Spleen (tissue), 11 donors: ENCODE measurements around the gene NAA80. TPM values are rescaled to one million over a fixed set of nuclear protein-coding genes. Genes with fewer than 3 reads are reported as not detected.

Experiments used
- DNase-seq: peaks from one replicate; pipeline ENCODE4 v3.0.0-alpha.2; 2020
- H3K27ac ChIP-seq, 8 donors: fragments of 200-600 bp; sonication (generic) in 7 of 8; 1 replicate in 4 of 8; 2 replicates in 4 of 8; pipeline versions ENCODE4 v1.5.0 to v1.8.0; 2016 to 2021; ENCODE audit warnings: inconsistent platforms in 4 of 8, mild to moderate bottlenecking in 4 of 8, moderate library complexity in 1 of 8
- H3K27me3 ChIP-seq, 7 donors: fragments of 200-600 bp; sonication (generic) in 6 of 7; replicated peaks in 1 of 7; 1 replicate in 4 of 7; 2 replicates in 3 of 7; pipeline versions ENCODE4 v1.5.0 to v1.8.0; 2016 to 2021; ENCODE audit warnings: inconsistent platforms in 3 of 7, mild to moderate bottlenecking in 1 of 7
- H3K36me3 ChIP-seq, 6 donors: fragments of 200-600 bp; sonication (generic) in 5 of 6; 1 replicate in 4 of 6; 2 replicates in 2 of 6; pipeline versions ENCODE4 v1.5.0 to v1.8.0; 2016 to 2021; ENCODE audit warnings: inconsistent platforms in 2 of 6
- H3K4me1 ChIP-seq, 6 donors: fragments of 200-600 bp; sonication (generic) in 5 of 6; 1 replicate in 3 of 6; 2 replicates in 3 of 6; pipeline versions ENCODE4 v1.5.0 to v1.8.0; 2016 to 2021; ENCODE audit warnings: inconsistent platforms in 3 of 6
- H3K4me3 ChIP-seq, 8 donors: fragments of 200-600 bp; sonication (generic) in 7 of 8; 1 replicate in 4 of 8; 2 replicates in 4 of 8; pipeline versions ENCODE4 v1.5.0 to v1.8.0; 2016 to 2021; ENCODE audit warnings: inconsistent platforms in 4 of 8, mild to moderate bottlenecking in 4 of 8, moderate library complexity in 2 of 8
- H3K9me3 ChIP-seq, 8 donors: fragments of 200-600 bp; sonication (generic) in 7 of 8; 1 replicate in 4 of 8; 2 replicates in 4 of 8; pipeline versions ENCODE4 v1.5.0 to v1.8.0; 2016 to 2021; ENCODE audit warnings: inconsistent platforms in 4 of 8
- POLR2A ChIP-seq, 3 donors: fragments of 450-650 bp; IDR thresholded peaks; one replicate each; pipeline ENCODE4 v1.5.1; 2017; ENCODE audit warnings: antibody characterized with exemption in 3 of 3, mild to moderate bottlenecking in 1 of 3
- POLR2AphosphoS5 ChIP-seq, 3 donors: sonication (generic); formaldehyde crosslinking; IDR thresholded peaks; one replicate each; pipeline ENCODE4 v1.5.1; 2017; ENCODE audit warnings: antibody characterized with exemption in 3 of 3
- WGBS, 5 donors: extraction: QIAGEN DNeasy Blood & Tissue Kit in 3 of 5; methylation state at CpG; one replicate each; pipeline versions ENCODE4 v1.1.5 to v1.1.7; 2013 to 2018; 5-methylcytosine and 5-hydroxymethylcytosine counted together
- intact Hi-C: fragments of 100-400 bp; cut with DNase I; formaldehyde crosslinking; loops from one replicate; pipeline ENCODE4 v1.15.0; 2023; ENCODE audit warnings: low total_unique reads
- polyA plus RNA-seq, 3 donors: library from polyadenylated mRNA; stranded (reverse); fragments of 200-250 nt; gene quantifications; one replicate each; pipeline ENCODE4 v1.2.1, GENCODE V29; 2013
- total RNA-seq, 7 donors: library from RNA; depleted of rRNA in 3 of 7; stranded (reverse); fragments of >200 nt in 3 of 7; fragmentation: NEBNext Ultra II Directional in 4 of 7; extraction: Animal tissue kit (Norgen Biotek cat#: 25700) in 4 of 7; gene quantifications; one replicate each; pipeline versions ENCODE4 v1.1.0 to v1.2.1, GENCODE V29; 2016 to 2021
- TF ChIP-seq, protein P1 (sequence below), 11 experiments: fragments of 200-600 bp in 7 of 11; fragments of 450-650 bp in 4 of 11; sonication (generic) in 4 of 11; IDR thresholded peaks in 8 of 11; conservative IDR thresholded peaks in 3 of 11; 1 replicate in 7 of 11; 2 replicates in 4 of 11; pipeline versions ENCODE4 v1.4.0 to v1.8.0; 2016 to 2021; ENCODE audit warnings: antibody characterized with exemption in 11 of 11, inconsistent platforms in 4 of 11, mild to moderate bottlenecking in 1 of 11
- donor health status: healthy with polysubstance abuse.
- donor health status: DM: no; HTN: no; CAD: no; lungs with moderate emphysema.
- donor health status: DM: no; HTN: no; CAD: no.
- donor health status: Bipolar disorder and iron deficiency.
- donor health status: healthy.
- donor health status: DM: no; HTN: no; CAD: no.
- donor health status: DM: yes; HTN: yes; CAD: no.

NAA80 gene
- total and polyA plus RNA-seq, 10 donors, result 7.8 to 15.5 (median 12.8) TPM

- peak overlapping the region in 3 of 8 donors; percentile 20 to 63 (median 60) for H3K27ac ChIP-seq
- no peak for DNase-seq
- 81 to 96% (median 90%) methylated on average over 7 to 8 of the region's 8 CpGs for WGBS, 5 donors
- intact Hi-C loops, result loop anchor here (5.0 to 10.0 kb wide), 2 partner anchors 43 to 145 kb away; no protein-coding TSS in a partner anchor
- H3K36me3 ChIP-seq, result no peaks in the 10 kb centered on the region
- H3K4me1 ChIP-seq, result peaks cover 12 to 76% (median 49%) of the 10 kb centered on the region in 6 donors
- TF ChIP-seq, protein P1, sequence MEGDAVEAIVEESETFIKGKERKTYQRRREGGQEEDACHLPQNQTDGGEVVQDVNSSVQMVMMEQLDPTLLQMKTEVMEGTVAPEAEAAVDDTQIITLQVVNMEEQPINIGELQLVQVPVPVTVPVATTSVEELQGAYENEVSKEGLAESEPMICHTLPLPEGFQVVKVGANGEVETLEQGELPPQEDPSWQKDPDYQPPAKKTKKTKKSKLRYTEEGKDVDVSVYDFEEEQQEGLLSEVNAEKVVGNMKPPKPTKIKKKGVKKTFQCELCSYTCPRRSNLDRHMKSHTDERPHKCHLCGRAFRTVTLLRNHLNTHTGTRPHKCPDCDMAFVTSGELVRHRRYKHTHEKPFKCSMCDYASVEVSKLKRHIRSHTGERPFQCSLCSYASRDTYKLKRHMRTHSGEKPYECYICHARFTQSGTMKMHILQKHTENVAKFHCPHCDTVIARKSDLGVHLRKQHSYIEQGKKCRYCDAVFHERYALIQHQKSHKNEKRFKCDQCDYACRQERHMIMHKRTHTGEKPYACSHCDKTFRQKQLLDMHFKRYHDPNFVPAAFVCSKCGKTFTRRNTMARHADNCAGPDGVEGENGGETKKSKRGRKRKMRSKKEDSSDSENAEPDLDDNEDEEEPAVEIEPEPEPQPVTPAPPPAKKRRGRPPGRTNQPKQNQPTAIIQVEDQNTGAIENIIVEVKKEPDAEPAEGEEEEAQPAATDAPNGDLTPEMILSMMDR (IDR thresholded peaks at IDR 0.05 in 8 of 11, conservative IDR thresholded peaks at IDR 0.05 in 3 of 11), result no peak
- TF ChIP-seq POLR2A (IDR thresholded peaks at IDR 0.05), result no peak
- peaks cover 0 to 45% (median 19%) of the 10 kb centered on the region in 7 donors for H3K27me3 ChIP-seq
- H3K9me3 ChIP-seq, result no peaks in the 10 kb centered on the region
- H3K4me3 ChIP-seq, result no peak overlapping the region
Measured at GRCh38 chr3:50269977-50270413, 29.2 kb downstream of the NAA80 start.

GRCh38 chr3:50269460-50269859, 29.7 kb downstream of the NAA80 start:
- Histone ChIP-seq H3K36me3 (no peaks in the 10 kb centered on the region), H3K4me3 (no peak overlapping the region), H3K9me3 (no peaks in the 10 kb centered on the region), H3K27me3 (peaks cover 0 to 39% (median 14%) of the 10 kb centered on the region in 7 donors), H3K4me1 (peaks cover 10 to 76% (median 44%) of the 10 kb centered on the region in 6 donors), H3K27ac (peak overlapping the region in 6 of 8 donors; percentile 20 to 63 (median 58))
- TF ChIP-seq POLR2A (IDR thresholded peaks at IDR 0.05) (no peak), POLR2AphosphoS5 (IDR thresholded peaks at IDR 0.05) (no peak)
- TF ChIP-seq, protein P1 (IDR thresholded peaks at IDR 0.05 in 8 of 11, conservative IDR thresholded peaks at IDR 0.05 in 3 of 11), result no peak
- intact Hi-C loops, result no loop called here
- 69 to 79% (median 71%) methylated on average over 4 of the region's 4 CpGs for WGBS, 5 donors
- no peak for DNase-seq

DNA sequence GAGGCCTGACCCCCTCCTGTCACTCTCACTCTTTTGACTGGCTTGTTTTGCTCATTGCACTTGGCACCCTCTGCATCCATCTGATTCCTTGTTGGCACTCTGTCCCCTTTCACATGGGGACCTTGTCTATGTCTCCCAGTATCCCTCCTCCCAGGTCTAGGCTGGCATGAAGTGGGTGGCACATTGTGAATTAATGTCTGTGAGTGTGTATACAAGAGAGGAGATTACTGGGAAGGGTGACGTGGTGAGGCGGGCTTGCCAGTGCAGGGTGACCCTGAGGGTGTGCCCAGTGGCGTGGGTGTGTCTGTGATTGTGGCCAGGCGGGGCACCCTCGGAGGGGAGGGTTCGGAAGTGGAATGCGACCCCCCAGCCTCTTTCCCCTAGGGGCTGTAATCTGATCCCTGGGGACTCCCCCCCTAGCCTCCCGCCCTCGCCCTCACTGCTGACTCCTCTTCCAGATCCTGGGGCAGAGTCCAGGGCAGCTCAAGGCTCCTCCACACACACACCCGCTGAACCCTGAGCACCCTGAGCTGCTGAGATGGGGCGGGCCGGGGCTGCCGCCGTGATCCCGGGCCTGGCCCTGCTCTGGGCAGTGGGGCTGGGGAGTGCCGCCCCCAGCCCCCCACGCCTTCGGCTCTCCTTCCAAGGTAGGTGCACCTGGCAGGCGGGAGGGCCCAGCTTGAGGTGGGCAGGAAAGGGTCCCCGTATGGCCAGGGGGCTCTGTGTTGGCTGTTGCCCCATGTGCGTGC, 30.3 kb downstream of the NAA80 start, which contains the start of gene SEMA3B:
TSS of gene SEMA3B (plus strand) at position 445 of the 749 bp plus-strand sequence. CDS start at position 539, 94 bp downstream.
- Histone ChIP-seq H3K27me3 (peaks cover 0 to 33% (median 9%) of the 10 kb centered on the region in 7 donors), H3K36me3 (no peaks in the 10 kb centered on the region), H3K27ac (peak within 1 kb of the TSS in 6 of 8 donors; percentile 59 to 84 (median 74)), H3K9me3 (no peaks in the 10 kb centered on the region), H3K4me3 (peak within 1 kb of the TSS in 2 of 8 donors; percentile 5 to 50), H3K4me1 (peaks cover 10 to 76% (median 43%) of the 10 kb centered on the region in 6 donors)
- no peak for DNase-seq
- intact Hi-C loops, result no loop called here
- peak in 2 of 3 donors; percentile 24 to 69 for TF ChIP-seq POLR2AphosphoS5 (IDR thresholded peaks at IDR 0.05)
- TF ChIP-seq, protein P1 (IDR thresholded peaks at IDR 0.05 in 8 of 11, conservative IDR thresholded peaks at IDR 0.05 in 3 of 11), result no peak
- no peak for TF ChIP-seq POLR2A (IDR thresholded peaks at IDR 0.05)
- WGBS, 5 donors, result 53 to 81% (median 69%) methylated on average over 13 to 21 of the region's 21 CpGs

DNA sequence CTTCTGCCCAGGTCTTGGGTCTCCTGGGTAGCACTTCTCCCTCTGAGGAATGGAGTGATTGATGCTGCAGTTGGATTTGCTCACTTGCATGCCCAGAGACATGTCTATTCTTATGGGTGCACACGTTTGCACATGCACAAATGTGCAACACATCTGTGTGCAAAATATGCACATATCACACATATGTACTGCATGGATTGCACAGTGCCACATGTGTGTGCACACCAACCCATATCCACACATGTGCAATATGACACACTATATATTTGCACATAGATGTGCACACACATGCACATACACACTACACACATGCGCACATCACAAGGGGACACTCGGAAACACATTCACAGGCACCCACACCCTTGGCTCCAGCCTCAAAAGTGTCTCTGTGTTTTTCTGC, 30.9 kb downstream of the NAA80 start:
- H3K4me1 ChIP-seq, result peaks cover 8 to 76% (median 39%) of the 10 kb centered on the region in 6 donors
- intact Hi-C loops, result no loop called here
- H3K27me3 ChIP-seq, result peaks cover 0 to 27% (median 3%) of the 10 kb centered on the region in 7 donors
- no peaks in the 10 kb centered on the region for H3K9me3 ChIP-seq
- H3K4me3 ChIP-seq, result no peak overlapping the region
- no peak for DNase-seq
- TF ChIP-seq, protein P1 (IDR thresholded peaks at IDR 0.05 in 8 of 11, conservative IDR thresholded peaks at IDR 0.05 in 3 of 11), result no peak
- no peak for TF ChIP-seq POLR2AphosphoS5 (IDR thresholded peaks at IDR 0.05)
- no peak for TF ChIP-seq POLR2A (IDR thresholded peaks at IDR 0.05)
- no peaks in the 10 kb centered on the region for H3K36me3 ChIP-seq
- H3K27ac ChIP-seq, result peak overlapping the region in 2 of 8 donors; percentile 60 to 84
- WGBS, 5 donors, result 61 to 80% (median 72%) methylated on average over 3 of the region's 3 CpGs
